GM18870 (cell line): Measurements from ENCODE around the gene NPBWR2.

Experiments used
- ATAC-seq: cut with Tn5 transposase; IDR thresholded peaks from one replicate; pipeline ENCODE4 v1.9.1; 2021; ENCODE audit warnings: moderate library complexity; ENCODE audit not compliant: unreplicated experiment

The NPBWR2 gene

DNA sequence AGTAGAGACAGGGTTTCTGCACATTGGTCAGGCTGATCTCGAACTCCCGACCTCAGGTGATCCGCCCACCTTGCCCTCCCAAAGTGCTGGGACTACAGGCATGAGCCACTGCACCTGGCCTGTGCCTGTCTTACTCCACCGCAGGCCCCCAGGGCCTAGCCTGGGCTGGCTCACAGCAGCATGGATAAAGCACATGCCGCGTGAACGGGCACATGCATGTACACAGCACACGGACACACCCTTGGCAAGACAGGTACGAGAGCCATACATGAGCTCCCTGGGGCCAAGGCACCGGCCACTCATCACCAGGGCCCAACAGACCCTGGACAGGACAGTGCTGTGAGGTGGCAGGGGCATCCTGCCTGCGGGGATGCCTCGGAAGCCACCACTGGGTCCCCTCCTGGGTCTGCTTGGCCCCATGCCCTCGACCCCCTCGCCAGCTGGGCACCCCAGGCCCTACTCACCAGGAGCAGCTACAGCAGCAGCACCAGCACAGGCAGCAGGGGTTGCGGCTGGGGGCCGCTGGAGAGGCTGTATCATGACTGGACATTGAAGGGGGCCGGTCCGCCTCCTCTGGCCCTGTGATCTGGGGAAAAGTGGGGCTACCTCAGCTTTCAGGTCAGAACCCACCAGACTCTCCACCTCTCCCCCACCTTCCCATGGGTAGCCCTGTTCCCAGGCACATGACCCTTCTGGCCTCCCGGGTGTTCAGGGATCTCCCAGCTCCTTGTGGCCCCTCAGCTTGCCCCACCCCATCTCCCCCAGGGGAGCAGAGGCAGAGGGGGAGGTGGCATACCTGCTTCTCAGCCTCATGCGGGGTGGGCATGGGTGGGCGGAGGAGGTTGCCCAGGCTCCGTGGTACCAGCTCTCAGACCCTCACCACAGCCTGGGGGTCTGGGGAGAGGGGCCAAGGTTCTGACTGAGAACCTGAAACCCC is 31.0 kb downstream of the NPBWR2 start:
- ATAC-seq = no peak

DNA sequence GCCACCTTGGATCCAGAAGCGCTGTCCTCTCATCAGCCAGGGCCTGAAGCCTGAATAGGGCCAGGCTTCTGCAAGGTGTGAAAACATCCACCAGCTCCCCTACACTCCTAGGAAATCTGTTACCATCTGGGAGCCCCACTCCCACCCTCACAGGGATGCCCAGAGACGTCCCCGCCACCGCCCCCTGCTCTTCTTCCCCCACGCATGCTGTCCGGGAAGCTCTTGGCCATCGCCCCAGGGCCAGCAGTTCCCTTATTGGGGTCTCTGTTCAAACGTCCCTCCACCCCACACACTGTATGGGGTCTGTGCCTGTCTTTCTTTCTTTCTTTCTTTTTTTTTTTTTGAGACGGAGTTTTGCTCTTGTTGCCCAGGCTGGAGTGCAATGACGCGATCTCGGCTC is 31.8 kb downstream of the NPBWR2 start:
- ATAC-seq = no peak

DNA sequence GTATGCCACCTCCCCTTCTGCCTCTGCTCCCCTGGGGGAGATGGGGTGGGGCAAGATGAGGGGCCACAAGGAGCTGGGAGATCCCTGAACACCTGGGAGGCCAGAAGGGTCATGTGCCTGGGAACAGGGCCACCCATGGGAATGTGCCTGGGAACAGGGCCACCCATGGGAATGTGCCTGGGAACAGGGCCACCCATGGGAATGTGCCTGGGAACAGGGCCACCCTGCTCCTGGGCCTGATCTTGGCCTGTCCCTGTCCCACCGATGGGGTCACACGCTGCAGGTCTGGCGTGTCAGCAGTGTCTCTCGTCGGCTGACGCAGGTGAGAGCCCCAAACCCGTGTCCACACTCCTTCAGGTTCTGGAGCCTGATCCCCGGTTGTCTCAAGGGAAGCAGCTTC is 32.4 kb downstream of the NPBWR2 start:
- ATAC-seq = no peak

DNA sequence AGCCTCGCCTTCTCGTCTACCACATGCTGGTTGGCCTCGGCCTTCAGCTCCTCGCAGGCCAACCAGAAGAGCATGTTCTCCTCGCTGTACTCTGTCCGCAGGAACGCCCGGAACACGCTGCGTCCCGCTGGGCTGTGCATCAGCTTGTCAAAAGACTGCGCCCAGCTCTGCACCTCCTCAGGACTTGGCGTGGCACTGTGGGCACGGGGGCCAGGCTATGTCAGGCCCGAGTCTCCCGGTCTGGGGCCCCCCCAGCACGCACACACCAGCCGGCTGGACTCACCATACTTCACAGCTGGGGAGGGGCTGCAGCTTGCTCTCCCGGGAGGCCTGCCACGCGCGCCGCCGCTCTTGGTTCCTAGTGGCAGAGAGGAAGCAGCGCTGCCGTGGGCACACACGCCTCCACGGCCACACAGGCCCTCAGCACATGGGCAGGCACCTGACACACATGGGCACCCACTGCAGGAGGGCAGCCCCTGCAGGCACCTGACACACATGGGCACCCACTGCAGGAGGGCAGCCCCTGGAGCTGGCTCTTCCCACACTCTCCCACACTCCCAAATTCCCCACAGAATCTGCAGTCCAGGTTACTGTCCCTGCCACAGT is 33.1 kb downstream of the NPBWR2 start:
- no peak for ATAC-seq

DNA sequence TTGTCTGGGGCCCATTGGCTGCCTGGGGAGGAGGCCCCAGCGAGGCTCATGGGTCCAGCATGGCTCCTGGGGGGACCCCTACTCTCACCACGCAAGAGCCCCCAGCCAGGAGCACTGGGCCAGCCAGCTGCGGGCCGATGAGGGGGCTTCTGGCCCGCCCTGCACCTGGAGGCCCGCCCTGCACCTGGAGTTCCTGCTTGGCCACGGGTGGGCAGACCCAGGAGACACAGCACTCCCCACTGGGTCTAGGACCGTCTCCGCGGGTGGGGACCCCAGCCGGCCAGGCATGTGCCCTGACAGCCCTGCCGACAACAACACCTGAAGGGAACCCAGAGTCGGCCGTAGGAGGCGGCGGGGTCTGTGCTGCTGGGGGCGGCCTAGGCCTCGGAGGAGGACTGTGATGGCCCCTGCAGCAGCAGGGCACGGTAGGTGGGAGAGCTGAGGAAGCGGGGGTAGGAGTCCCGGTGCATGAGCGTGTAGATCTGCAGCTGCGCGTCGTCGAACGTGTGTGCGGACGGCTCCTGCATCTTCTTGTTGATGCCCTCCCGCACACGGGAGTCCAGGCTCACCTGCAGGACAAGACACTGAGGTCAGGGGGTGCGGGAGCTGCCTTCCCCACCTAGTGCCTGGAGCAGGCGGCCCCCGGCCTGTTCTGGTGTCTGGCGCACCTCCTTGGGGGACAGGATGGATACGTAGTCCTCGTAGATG is 33.7 kb downstream of the NPBWR2 start:
- no peak for ATAC-seq

DNA sequence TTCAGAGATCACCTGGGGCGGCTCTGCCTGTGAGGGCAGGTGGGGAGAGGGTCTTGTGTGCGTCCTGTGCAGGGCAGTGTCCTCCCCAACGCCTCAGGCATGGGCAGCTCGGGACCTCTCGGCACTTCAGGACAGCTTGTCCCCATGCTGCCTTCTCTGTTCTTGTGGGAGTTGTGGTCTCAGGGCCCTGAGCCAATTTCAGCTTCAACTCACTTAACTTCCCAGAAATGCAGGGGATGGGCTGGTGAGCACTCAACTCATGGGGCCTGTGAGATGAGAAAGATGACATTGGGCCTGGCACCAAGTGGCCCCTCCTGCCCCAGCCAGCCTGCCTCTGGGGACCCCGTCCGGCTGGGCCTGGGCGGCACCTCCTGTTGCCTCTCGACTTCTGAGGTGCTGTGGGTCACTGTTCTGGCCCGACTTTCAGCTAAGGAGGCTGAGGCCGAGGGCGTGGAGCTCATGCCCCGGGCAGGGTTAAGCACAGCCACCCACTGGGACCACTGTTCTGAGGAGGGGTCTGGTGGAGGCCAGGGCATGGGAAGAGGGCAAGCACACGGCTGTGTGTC is 34.8 kb downstream of the NPBWR2 start:
- no peak for ATAC-seq

DNA sequence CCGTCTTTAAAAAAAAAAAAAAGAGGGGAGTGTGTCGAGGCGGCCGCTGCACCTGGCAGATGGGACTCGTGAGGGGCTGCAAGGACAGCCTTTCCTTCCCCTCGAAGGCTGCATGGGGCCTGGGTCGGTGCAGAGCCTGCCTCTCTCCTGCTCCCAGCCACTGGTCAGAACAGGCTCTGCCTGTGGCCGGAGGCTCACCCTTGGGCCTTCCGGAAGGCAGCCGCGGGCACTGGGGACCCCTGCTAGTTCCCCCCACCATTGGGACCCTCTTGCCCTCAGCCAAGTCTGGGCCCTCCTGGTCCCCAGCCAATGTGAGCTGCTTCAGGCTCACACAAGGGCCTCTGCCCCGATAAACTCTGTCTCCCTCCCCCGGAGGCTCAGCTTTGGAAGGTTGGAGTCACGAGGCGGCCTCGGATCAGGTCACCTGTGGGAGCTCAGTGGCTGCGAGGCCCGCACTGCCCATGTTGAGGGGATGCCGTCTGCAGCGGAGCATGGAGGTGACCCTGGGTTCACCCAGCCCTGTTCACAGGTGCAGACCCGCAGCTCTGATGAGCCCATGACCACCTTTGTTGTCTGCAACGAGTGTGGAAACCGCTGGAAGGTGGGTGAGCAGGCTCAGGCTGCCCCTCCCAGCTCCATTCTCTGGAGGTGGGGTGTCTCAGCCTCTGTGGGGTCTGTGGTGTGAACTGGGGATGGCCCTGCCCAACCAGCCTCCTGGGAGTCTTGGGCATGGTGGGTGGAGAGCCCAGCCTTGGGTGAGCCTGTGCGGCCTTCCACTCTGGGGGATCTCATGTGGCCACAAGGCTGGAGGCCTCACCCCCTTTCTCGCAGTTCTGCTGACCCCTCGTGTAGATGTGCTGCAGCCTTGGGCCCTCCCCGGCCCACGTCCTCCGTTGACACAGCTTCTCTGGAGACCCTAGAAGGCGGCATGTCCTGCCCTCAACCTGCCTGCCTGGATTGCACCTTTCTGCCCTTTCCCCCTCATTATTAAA is 35.7 kb downstream of the NPBWR2 start:
- ATAC-seq = no peak

DNA sequence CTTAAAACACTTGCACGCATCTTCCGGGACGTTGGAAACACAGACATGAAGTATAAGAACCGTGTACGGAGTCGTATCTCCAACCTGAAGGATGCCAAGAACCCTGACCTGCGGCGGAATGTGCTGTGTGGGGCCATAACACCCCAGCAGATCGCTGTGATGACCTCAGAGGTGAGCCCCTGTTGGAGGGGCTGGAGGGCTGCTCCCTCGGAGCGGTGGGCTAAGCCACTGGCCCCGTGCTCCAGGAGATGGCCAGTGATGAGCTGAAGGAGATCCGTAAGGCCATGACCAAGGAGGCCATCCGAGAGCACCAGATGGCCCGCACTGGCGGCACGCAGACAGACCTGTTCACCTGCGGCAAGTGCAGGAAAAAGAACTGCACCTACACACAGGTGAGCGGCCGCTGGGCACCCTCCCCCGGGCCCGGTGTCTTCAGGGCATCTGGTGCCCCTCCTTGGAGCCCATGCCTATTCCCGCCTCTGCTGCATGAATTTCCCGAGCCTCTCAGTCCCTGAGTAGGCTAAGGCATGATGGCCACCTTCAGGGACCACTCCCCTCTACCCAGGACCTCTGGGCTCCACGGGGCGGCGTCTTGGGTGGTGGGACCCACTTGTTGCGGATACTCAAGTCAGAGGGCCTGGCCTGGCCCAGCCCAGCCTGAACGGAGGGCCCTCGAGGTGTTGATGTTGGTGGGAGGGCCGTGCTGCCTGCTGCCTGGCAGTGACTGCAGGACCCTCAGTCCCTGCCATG is 36.9 kb downstream of the NPBWR2 start:
- ATAC-seq = no peak

DNA sequence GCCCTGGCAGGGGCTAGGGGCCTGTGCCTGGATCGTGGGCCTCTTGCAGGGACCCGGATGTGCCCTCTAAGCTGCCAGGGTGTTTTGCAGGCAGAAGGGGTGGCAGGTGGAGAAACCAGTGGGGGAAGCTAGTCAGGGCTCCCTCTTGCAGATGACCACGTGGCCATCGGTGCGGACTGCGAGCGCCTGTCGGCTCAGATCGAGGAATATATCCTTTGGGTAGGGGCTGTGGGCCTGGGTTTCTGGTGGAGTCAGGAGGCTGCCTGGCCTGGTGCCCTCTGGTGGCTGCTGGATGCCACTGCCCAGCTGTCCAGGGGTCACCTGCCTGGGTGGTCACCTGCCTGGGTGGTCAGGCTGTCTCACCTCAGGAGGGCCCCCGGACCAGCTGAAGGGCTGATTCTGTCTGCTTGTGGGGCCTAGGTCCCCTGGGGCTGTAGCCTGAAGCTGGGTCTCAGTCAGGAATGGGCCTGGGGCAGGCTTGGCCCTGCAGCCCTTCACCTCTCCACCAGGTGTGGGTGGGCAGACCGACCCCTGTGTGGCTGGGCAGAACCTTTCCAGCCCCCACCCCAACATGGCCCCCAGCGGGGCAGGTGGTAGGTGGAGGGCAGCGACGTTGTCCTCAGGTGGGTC is 37.6 kb downstream of the NPBWR2 start:
- no peak for ATAC-seq

DNA sequence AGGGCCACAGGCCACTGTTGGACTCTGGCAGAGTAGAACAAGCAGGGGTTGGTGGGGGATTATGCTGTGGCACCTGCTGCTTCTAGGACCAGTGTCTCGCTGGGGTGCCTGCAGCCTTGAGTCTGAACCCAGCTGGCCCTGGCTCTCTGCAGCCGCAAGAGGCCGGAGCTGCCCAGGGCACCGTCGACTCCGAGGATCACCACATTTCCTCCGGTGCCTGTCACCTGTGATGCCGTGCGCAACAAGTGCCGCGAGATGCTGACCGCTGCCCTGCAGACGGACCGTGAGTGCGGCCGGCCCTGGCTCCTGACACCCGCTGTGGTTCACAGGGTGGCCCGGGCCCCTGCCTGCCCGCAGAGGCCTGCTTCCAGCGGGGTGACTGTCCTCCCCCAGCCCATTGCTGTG is 38.2 kb downstream of the NPBWR2 start:
- no peak for ATAC-seq

DNA sequence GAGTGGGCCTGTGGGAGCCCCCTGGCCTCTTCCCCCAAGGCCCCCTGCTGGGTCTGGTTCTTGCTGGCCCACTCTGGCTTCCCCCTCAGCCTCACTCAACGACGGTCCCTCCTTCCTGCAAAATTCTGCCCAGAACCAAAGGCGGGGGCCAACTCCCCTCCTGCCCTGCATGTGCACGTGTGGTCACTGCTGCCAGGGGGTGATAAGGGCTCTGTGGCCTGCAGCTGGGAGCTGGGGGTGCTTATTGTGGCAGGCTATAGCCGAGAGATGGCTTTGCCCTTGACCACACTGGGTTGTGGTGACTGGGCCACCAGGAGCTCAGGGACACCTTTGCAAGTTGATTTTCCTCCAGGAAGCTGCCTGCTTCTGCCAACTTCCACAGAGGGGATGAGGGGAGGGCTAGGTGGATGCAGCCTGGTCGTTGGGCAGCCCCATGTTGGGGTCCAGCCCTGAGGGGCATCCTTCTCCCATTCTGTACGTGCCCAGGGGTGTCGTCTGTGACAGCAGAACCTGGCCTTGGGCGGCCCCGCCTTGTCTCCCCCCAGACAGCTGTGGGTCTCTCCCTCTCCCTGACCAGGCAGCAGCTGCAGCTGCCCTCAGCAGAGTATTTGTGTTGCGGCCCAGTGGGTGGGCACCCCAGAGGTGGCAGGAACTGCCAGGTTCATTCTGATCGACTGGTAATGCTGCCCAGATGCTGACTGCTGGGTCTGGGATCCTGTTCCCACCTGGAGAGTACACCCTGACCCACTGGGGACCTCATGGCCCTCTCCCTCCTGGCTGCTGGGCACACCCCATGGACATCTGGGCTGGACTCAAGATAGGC is 38.8 kb downstream of the NPBWR2 start:
- ATAC-seq = no peak

DNA sequence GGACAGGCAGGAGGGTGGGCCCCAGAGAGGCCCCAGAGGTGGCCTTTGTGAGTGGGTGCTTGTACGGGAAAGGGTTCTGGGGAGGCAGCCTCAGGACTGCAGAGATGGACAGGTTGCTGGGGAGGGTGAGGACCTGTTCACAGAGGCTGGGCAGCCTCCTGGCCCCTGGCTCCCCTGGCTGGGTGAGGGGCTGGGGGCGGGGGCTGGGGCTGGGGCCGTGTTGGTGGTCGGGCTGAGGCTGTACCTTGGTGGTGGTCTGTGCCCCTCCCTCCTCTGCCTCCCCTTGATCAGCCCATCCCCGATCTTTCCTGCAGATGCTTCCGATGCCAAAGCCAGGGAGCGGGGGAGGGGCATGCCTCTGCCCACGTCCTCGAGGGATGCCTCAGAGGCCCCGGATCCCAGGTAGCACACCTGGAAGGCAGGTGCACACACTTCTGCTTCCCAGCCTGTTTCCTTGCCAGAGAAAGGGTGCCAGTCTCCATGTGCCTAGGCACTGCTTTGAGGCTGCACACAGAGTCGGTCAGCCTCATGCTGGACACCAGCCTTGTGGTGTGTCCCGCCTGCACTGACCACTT is 39.5 kb downstream of the NPBWR2 start:
- ATAC-seq = no peak

DNA sequence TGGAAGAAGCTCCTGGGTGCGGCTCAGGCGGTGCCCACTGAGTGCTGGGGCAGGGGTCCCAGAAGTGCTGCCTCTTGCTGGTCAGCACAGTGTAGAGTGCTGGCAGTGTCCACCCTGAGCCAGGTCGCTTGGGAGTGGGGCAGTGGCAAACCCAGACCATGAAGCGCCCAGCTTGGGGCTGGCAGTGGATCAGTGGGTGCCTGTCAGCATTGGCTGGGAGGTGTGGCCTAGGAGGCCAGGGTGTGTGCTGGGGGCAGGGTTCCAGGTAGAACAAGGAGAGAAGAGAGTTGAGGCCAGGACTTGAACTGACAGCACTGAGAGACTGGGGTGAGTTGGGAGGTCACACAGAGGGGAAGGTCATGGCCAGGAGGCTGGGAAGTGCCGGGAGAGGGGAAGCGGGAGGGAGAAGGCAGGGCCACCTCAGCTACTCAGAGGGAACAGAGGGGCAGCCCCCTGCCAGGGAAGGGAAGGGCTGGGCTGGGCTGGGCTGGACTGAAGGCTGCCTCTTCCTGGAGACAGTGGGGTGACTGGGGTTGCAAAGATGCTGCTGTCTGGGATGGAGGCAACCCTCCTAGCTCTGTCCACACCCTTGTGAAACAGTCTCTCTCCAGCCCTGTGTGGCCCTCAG is 40.2 kb downstream of the NPBWR2 start:
- ATAC-seq = no peak

DNA sequence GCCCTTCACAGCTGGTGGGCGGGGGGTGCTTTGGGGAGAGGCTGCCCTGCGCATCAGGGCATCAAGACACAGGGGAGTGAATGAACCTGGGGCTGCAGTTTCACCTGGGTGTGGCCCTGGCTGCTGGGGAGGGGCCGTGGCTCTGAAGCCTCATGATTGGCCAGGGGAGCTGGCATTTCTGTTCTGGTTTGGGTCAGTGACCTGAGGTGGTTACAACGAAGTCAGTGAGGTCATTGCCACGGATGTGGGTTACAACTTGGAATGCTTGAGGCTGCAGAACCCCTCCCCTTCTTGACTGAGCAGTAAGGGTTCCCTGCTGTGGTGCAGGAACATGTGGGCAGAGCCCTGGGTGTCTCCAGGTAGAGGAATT is 41.4 kb downstream of the NPBWR2 start:
- peak; percentile 47 for ATAC-seq

DNA sequence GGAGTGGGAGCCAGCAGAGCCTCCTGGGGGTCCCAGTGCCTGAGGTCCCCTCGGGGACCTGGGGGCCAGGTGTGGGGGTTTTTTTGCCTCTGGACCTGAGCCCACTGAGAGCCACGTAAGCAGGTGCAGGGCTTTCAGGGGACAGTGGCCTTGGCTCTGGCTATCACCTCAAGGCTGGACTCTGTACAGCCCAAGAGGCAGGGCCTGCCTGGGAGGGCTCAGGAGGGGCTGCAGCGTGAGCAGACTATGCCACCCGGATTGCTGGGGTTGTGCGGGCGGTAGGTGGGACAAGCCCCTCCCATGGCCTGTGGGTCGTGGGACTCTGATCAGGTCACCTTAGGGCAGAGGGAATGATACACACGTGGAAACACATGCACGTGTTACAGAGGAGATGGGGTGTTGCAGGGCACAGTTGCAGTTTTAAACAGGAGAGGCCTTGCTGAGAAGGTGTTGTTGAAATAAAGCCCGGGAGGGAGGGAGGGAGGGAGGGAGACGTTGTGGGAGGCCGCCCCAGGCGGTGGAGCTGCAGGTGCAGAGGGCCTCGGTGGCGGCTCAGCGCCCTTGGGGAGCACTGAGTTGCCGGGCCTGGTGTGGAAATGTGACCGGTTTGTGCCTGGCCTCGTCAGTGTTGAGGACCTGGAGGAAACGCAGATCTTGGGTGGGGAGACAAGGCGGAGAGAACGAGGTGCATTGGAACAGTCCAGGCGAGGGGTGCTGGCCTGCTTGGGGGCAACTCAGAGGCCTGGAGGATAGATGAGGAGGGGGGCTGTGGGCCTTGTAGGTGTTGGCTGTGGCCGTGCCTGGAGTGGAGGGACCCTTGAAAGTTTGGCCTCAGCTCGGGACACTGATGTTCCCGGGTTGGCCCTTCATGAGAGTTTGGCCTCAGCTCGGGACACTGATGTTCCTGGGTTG is 42.0 kb downstream of the NPBWR2 start:
- ATAC-seq = no peak

DNA sequence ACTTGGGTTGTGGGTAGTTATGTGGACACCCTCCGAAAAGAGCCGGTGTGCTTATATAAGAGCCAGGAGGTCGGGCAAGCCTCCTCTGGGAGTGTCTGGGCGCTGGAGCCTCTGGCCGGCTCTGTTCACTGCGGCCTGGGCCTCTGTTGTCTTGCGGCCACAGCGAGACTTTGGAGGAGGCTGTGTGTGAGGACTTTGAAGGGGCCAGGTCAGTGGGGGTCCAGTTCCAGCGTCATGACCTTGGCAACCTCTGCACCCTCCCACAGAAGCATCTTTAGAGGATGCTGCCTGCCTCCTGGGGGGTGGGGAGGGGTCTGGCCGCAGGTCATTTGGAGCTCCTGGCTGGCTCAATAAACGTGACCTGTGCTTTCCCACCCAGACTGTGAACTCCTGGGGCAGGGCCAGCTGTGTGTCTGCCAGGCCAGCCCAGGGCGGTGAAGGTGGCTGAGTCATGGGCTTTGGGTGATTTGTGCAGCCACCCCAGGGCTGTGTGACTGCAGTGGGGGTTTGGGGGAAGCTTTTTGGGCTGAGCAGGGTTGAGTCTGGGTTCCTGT is 43.1 kb downstream of the NPBWR2 start:
- no peak for ATAC-seq
